Pancreas (tissue), 10 donors: ENCODE measurements around the gene RASGRF1. TPM values are rescaled to one million over a fixed set of nuclear protein-coding genes. Genes with fewer than 3 reads are reported as not detected.
A peak's percentile ranks its signal among the peaks of the same experiment; 100 is the strongest.
"Not testable (repeated sequence)": the region's sequence is repeated elsewhere in the genome, so short reads cannot be mapped to it uniquely, and the experiment has no call there.

ENCODE experiments used
- ATAC-seq, 4 donors: fragments of 200-7000 bp; cut with Tn5 transposase; one replicate each; pipeline versions ENCODE4 v1.8.0 to v1.9.1; 2020; ENCODE audit warnings: mild to moderate bottlenecking in 4 of 4, moderate library complexity in 4 of 4
- DNase-seq, 6 donors: peaks; one replicate each; pipeline ENCODE4 v3.0.0-alpha.2; 2020
- FAIRE-seq: peaks from 2 replicates; lab custom pipeline; 2012; peaks lifted over from hg19 to GRCh38; lab: Jason Lieb, UNC
- H3K27ac ChIP-seq, 4 donors: fragments of 200-600 bp; sonication (generic); 1 replicate in 3 of 4; 2 replicates in 1 of 4; pipeline versions ENCODE4 v1.5.0 to v1.8.0; 2020
- H3K27me3 ChIP-seq, 4 donors: fragments of 200-600 bp; one replicate each; pipeline ENCODE4 v1.8.0; 2021
- H3K36me3 ChIP-seq, 3 donors: fragments of 200-600 bp; sonication (generic) in 1 of 3; one replicate each; pipeline versions ENCODE4 v1.5.0 to v1.8.0; 2020 to 2021
- H3K4me1 ChIP-seq, 3 donors: fragments of 200-600 bp; one replicate each; pipeline ENCODE4 v1.8.0; 2021
- H3K4me3 ChIP-seq, 4 donors: fragments of 200-600 bp; sonication (generic) in 2 of 4; one replicate each; pipeline versions ENCODE4 v1.5.0 to v1.8.0; 2020 to 2021
- H3K9me3 ChIP-seq, 4 donors: fragments of 200-600 bp; one replicate each; pipeline ENCODE4 v1.8.0; 2021
- CTCF ChIP-seq, 4 donors: fragments of 200-600 bp; sonication (generic) in 3 of 4; IDR thresholded peaks; one replicate each; pipeline versions ENCODE4 v1.5.0 to v1.8.0; 2021; ENCODE audit warnings: antibody characterized with exemption in 4 of 4
- WGBS, 2 donors: extraction: QIAGEN DNeasy Blood & Tissue Kit; methylation state at CpG; one replicate each; pipeline ENCODE4 v1.1.7; 2013; 5-methylcytosine and 5-hydroxymethylcytosine counted together
- intact Hi-C, 3 donors: fragments of 100-400 bp; cut with DNase I; formaldehyde crosslinking; loops; one replicate each; pipeline versions ENCODE4 v1.11.1 to v1.14.2; 2022
- polyA plus RNA-seq, 2 donors: library from polyadenylated mRNA; stranded (reverse); fragments of 200-250 nt; gene quantifications; one replicate each; pipeline ENCODE4 v1.2.3, GENCODE V29; 2013
- total RNA-seq, 6 donors: library from RNA; stranded (reverse); fragmentation: NEBNext Ultra II Directional in 4 of 6; extraction: Animal tissue kit (Norgen Biotek cat#: 25700) in 4 of 6; gene quantifications; one replicate each; pipeline versions ENCODE4 v1.2.1 to v1.2.4, GENCODE V29; 2021 to 2023
- donor health status: healthy with polysubstance abuse.
- donor health status: DM: no; HTN: no; CAD: no; lungs with moderate emphysema.
- donor health status: DM: no; HTN: no; CAD: no.
- donor health status: control.
- donor health status: control.
- donor health status: Bipolar disorder and iron deficiency.
- donor health status: DM: yes; HTN: yes; CAD: no.
- donor health status: DM: no; HTN: no; CAD: no.
- donor health status: DM: no; HTN: no; CAD: no.
- donor health status: DM: yes; HTN: yes; CAD: no.

RASGRF1 gene
- total and polyA plus RNA-seq, 8 donors, result 0.35 to 8.4 (median 2.1) TPM

- Histone ChIP-seq H3K9me3 (no peaks in the 10 kb centered on the region), H3K4me1 (no peaks in the 10 kb centered on the region), H3K27me3 (no peaks in the 10 kb centered on the region), H3K4me3 (no peak overlapping the region), H3K36me3 (peaks cover 0 to 9% (median 0%) of the 10 kb centered on the region in 3 donors), H3K27ac (no peak overlapping the region)
- 95% methylated on average over 16 of the region's 16 CpGs for WGBS, 2 donors
- FAIRE-seq (no peak), ATAC-seq (no peak), DNase-seq (no peak)
- intact Hi-C loops, result loop anchor here in 2 of 3 donors (10.0 kb wide), 2 partner anchors 55 to 265 kb away; no protein-coding TSS in a partner anchor
- TF ChIP-seq CTCF (IDR thresholded peaks at IDR 0.05), result no peak
These were observed 160.9 kb downstream of the RASGRF1 start for GRCh38 chr15:78929536-78930264.

GRCh38 chr15:78928616-78929093 is 161.9 kb downstream of the RASGRF1 start:
- no peaks in the 10 kb centered on the region for H3K4me1 ChIP-seq
- H3K27ac ChIP-seq, result no peak overlapping the region
- no peaks in the 10 kb centered on the region for H3K27me3 ChIP-seq
- intact Hi-C loops, result loop anchor here in 1 of 3 donors (10.0 kb wide), 1 partner anchor 266 kb away; no protein-coding TSS in a partner anchor
- no peak for ATAC-seq
- H3K36me3 ChIP-seq, result peaks cover 0 to 14% (median 0%) of the 10 kb centered on the region in 3 donors
- DNase-seq, result no peak
- no peak overlapping the region for H3K4me3 ChIP-seq
- no peaks in the 10 kb centered on the region for H3K9me3 ChIP-seq
- FAIRE-seq, result no peak
- 93% methylated on average over 14 of the region's 14 CpGs for WGBS, 2 donors
- no peak for TF ChIP-seq CTCF (IDR thresholded peaks at IDR 0.05)

- not testable (repeated sequence) for H3K9me3 ChIP-seq, H3K27ac ChIP-seq, FAIRE-seq, DNase-seq, H3K27me3 ChIP-seq, H3K4me3 ChIP-seq, H3K4me1 ChIP-seq, ATAC-seq
- peaks cover 0 to 14% (median 0%) of the 10 kb centered on the region in 3 donors for H3K36me3 ChIP-seq
- intact Hi-C loops, result loop anchor here in 1 of 3 donors (10.0 kb wide), 1 partner anchor 267 kb away; no protein-coding TSS in a partner anchor
- 92 to 98% methylated on average over 13 to 14 of the region's 14 CpGs for WGBS, 2 donors
These were observed 162.4 kb downstream of the RASGRF1 start for GRCh38 chr15:78928176-78928575.

GRCh38 chr15:78927077-78927790 is 163.3 kb downstream of the RASGRF1 start:
- H3K27me3 ChIP-seq, result no peaks in the 10 kb centered on the region
- DNase-seq, result peak in 1 of 6 donors; percentile 53
- H3K9me3 ChIP-seq, result no peaks in the 10 kb centered on the region
- peak in 2 of 4 donors; percentile 2 to 13 for ATAC-seq
- no peaks in the 10 kb centered on the region for H3K4me1 ChIP-seq
- no peak for TF ChIP-seq CTCF (IDR thresholded peaks at IDR 0.05)
- intact Hi-C loops, result loop anchor here in 1 of 3 donors (10.0 kb wide), 1 partner anchor 268 kb away; no protein-coding TSS in a partner anchor
- 90 to 96% methylated on average over 17 of the region's 17 CpGs for WGBS, 2 donors
- H3K36me3 ChIP-seq, result peaks cover 0 to 18% (median 7%) of the 10 kb centered on the region in 3 donors
- H3K4me3 ChIP-seq, result no peak overlapping the region
- no peak overlapping the region for H3K27ac ChIP-seq
- no peak for FAIRE-seq
